ENCODE results near the gene DEPP1.

DEPP1 gene

GRCh38 chr10:44946205-44946604 is 32.4 kb downstream of the DEPP1 start:
- 90% methylated on average over 2 of the region's 2 CpGs for WGBS (ENCODE audit: insufficient coverage)
- peaks cover 13 to 31% (median 18%) of the 10 kb centered on the region in 4 experiments for H3K4me1 ChIP-seq (ENCODE audit: control extremely low read depth in 1 of 4, control insufficient read depth in 4 of 4, insufficient read depth in 4 of 4, low read length in 3 of 4)
- ChIA-PET POLR2A (no interaction called here), CTCF (interaction anchor here (1.2 to 9.2 kb wide), 5 partner anchors 11 to 45 kb away, joined by 3 to 70 read pairs (median 5); no protein-coding TSS in a partner anchor)
- no peak overlapping the region for H3K27ac ChIP-seq (ENCODE audit: insufficient read depth in 1 of 2, low read depth in 1 of 2, low read length in 2 of 2, poor library complexity in 1 of 2, severe bottlenecking in 2 of 2)
- no peaks in the 10 kb centered on the region for H3K36me3 ChIP-seq (ENCODE audit: control insufficient read depth in 4 of 4, insufficient read depth in 4 of 4, low read length in 3 of 4)
- H3K4me3 ChIP-seq (ENCODE audit: control insufficient read depth in 1 of 7, extremely low read depth in 1 of 7, insufficient read depth in 4 of 7, low read depth in 2 of 7, low read length in 6 of 7) = no peak overlapping the region
- H3K9me3 ChIP-seq (ENCODE audit: control extremely low read depth in 1 of 5, control insufficient read depth in 4 of 5, insufficient read depth in 2 of 5, low read depth in 1 of 5, low read length in 4 of 5) = peaks cover 0 to 17% (median 5%) of the 10 kb centered on the region in 5 experiments
- DNase-seq = peak in 1 of 3 donors; percentile 22
- no peaks in the 10 kb centered on the region for H3K27me3 ChIP-seq (replicated peaks in 2 of 5; ENCODE audit: control insufficient read depth in 4 of 5, insufficient read depth in 5 of 5, low read length in 4 of 5)

GRCh38 chr10:44944354-44944753 is 34.3 kb downstream of the DEPP1 start:
- ChIA-PET POLR2A (no interaction called here), CTCF (interaction anchor here (1.1 to 9.2 kb wide), 3 partner anchors 10 to 18 kb away, joined by 3 to 70 read pairs (median 3); no protein-coding TSS in a partner anchor)
- Histone ChIP-seq H3K36me3 (ENCODE audit: control insufficient read depth in 4 of 4, insufficient read depth in 4 of 4, low read length in 3 of 4) (no peaks in the 10 kb centered on the region), H3K27me3 (replicated peaks in 2 of 5; ENCODE audit: control insufficient read depth in 4 of 5, insufficient read depth in 5 of 5, low read length in 4 of 5) (no peaks in the 10 kb centered on the region), H3K9me3 (ENCODE audit: control extremely low read depth in 1 of 5, control insufficient read depth in 4 of 5, insufficient read depth in 2 of 5, low read depth in 1 of 5, low read length in 4 of 5) (peaks cover 0 to 17% (median 5%) of the 10 kb centered on the region in 5 experiments), H3K27ac (ENCODE audit: insufficient read depth in 1 of 2, low read depth in 1 of 2, low read length in 2 of 2, poor library complexity in 1 of 2, severe bottlenecking in 2 of 2) (no peak overlapping the region), H3K4me1 (ENCODE audit: control extremely low read depth in 1 of 4, control insufficient read depth in 4 of 4, insufficient read depth in 4 of 4, low read length in 3 of 4) (peaks cover 13 to 29% (median 17%) of the 10 kb centered on the region in 4 experiments), H3K4me3 (ENCODE audit: control insufficient read depth in 1 of 7, extremely low read depth in 1 of 7, insufficient read depth in 4 of 7, low read depth in 2 of 7, low read length in 6 of 7) (no peak overlapping the region)
- no CpG with 5 or more reads among the region's 1 CpG for WGBS (ENCODE audit: insufficient coverage)
- DNase-seq = peak in 1 of 3 donors; percentile 36

GRCh38 chr10:44939691-44940401 is 38.8 kb downstream of the DEPP1 start:
- 100% methylated on average over 2 of the region's 7 CpGs for WGBS (ENCODE audit: insufficient coverage)
- Histone ChIP-seq H3K4me1 (ENCODE audit: control extremely low read depth in 1 of 4, control insufficient read depth in 4 of 4, insufficient read depth in 4 of 4, low read length in 3 of 4) (peaks cover 5 to 22% (median 17%) of the 10 kb centered on the region in 4 experiments), H3K36me3 (ENCODE audit: control insufficient read depth in 4 of 4, insufficient read depth in 4 of 4, low read length in 3 of 4) (no peaks in the 10 kb centered on the region), H3K27me3 (replicated peaks in 2 of 5; ENCODE audit: control insufficient read depth in 4 of 5, insufficient read depth in 5 of 5, low read length in 4 of 5) (no peaks in the 10 kb centered on the region), H3K4me3 (ENCODE audit: control insufficient read depth in 1 of 7, extremely low read depth in 1 of 7, insufficient read depth in 4 of 7, low read depth in 2 of 7, low read length in 6 of 7) (no peak overlapping the region), H3K27ac (ENCODE audit: insufficient read depth in 1 of 2, low read depth in 1 of 2, low read length in 2 of 2, poor library complexity in 1 of 2, severe bottlenecking in 2 of 2) (no peak overlapping the region), H3K9me3 (ENCODE audit: control extremely low read depth in 1 of 5, control insufficient read depth in 4 of 5, insufficient read depth in 2 of 5, low read depth in 1 of 5, low read length in 4 of 5) (peaks cover 0 to 15% (median 4%) of the 10 kb centered on the region in 5 experiments)
- DNase-seq = peak in 1 of 3 donors; percentile 22
- ChIA-PET POLR2A (no interaction called here), CTCF (interaction anchor here (1.6 kb wide), 1 partner anchor 9 kb away, joined by 3 read pairs; no protein-coding TSS in a partner anchor)

- Histone ChIP-seq H3K27ac (ENCODE audit: insufficient read depth in 1 of 2, low read depth in 1 of 2, low read length in 2 of 2, poor library complexity in 1 of 2, severe bottlenecking in 2 of 2) (no peak overlapping the region), H3K4me3 (ENCODE audit: control insufficient read depth in 1 of 7, extremely low read depth in 1 of 7, insufficient read depth in 4 of 7, low read depth in 2 of 7, low read length in 6 of 7) (no peak overlapping the region), H3K36me3 (ENCODE audit: control insufficient read depth in 4 of 4, insufficient read depth in 4 of 4, low read length in 3 of 4) (no peaks in the 10 kb centered on the region), H3K4me1 (ENCODE audit: control extremely low read depth in 1 of 4, control insufficient read depth in 4 of 4, insufficient read depth in 4 of 4, low read length in 3 of 4) (peaks cover 5 to 22% (median 17%) of the 10 kb centered on the region in 4 experiments), H3K27me3 (replicated peaks in 2 of 5; ENCODE audit: control insufficient read depth in 4 of 5, insufficient read depth in 5 of 5, low read length in 4 of 5) (no peaks in the 10 kb centered on the region), H3K9me3 (ENCODE audit: control extremely low read depth in 1 of 5, control insufficient read depth in 4 of 5, insufficient read depth in 2 of 5, low read depth in 1 of 5, low read length in 4 of 5) (peaks cover 0 to 6% (median 3%) of the 10 kb centered on the region in 5 experiments)
- ChIA-PET POLR2A (no interaction called here), CTCF (no interaction called here)
- DNase-seq = no peak
- 87% methylated on average over 4 of the region's 7 CpGs for WGBS (ENCODE audit: insufficient coverage)
Measured at GRCh38 chr10:44938956-44939355, 39.7 kb downstream of the DEPP1 start.

GRCh38 chr10:44937196-44938005 is 41.2 kb downstream of the DEPP1 start:
- DNase-seq = no peak
- Histone ChIP-seq H3K9me3 (ENCODE audit: control extremely low read depth in 1 of 5, control insufficient read depth in 4 of 5, insufficient read depth in 2 of 5, low read depth in 1 of 5, low read length in 4 of 5) (peaks cover 0 to 5% (median 3%) of the 10 kb centered on the region in 5 experiments), H3K27ac (ENCODE audit: insufficient read depth in 1 of 2, low read depth in 1 of 2, low read length in 2 of 2, poor library complexity in 1 of 2, severe bottlenecking in 2 of 2) (no peak overlapping the region), H3K36me3 (ENCODE audit: control insufficient read depth in 4 of 4, insufficient read depth in 4 of 4, low read length in 3 of 4) (no peaks in the 10 kb centered on the region), H3K4me3 (ENCODE audit: control insufficient read depth in 1 of 7, extremely low read depth in 1 of 7, insufficient read depth in 4 of 7, low read depth in 2 of 7, low read length in 6 of 7) (no peak overlapping the region), H3K4me1 (ENCODE audit: control extremely low read depth in 1 of 4, control insufficient read depth in 4 of 4, insufficient read depth in 4 of 4, low read length in 3 of 4) (peaks cover 5 to 25% (median 23%) of the 10 kb centered on the region in 4 experiments), H3K27me3 (replicated peaks in 2 of 5; ENCODE audit: control insufficient read depth in 4 of 5, insufficient read depth in 5 of 5, low read length in 4 of 5) (no peaks in the 10 kb centered on the region)
- POLR2A ChIA-PET = interaction anchor here (0.6 to 0.8 kb wide), 2 partner anchors 38 to 57 kb away, joined by 3 to 7 read pairs; no protein-coding TSS in a partner anchor
- CTCF ChIA-PET = interaction anchor here (0.8 to 1.1 kb wide), 2 partner anchors 41 to 51 kb away, joined by 3 to 4 read pairs; partner anchors contain the start of gene DEPP1
- 97% methylated on average over 8 of the region's 9 CpGs for WGBS (ENCODE audit: insufficient coverage)

- CTCF ChIA-PET = interaction anchor here (1.1 to 6.0 kb wide), 4 partner anchors 10 to 55 kb away, joined by 3 to 84 read pairs (median 37); no protein-coding TSS in a partner anchor
- WGBS (ENCODE audit: insufficient coverage) = 73% methylated on average over 7 of the region's 7 CpGs
- peaks cover 5 to 25% (median 23%) of the 10 kb centered on the region in 4 experiments for H3K4me1 ChIP-seq (ENCODE audit: control extremely low read depth in 1 of 4, control insufficient read depth in 4 of 4, insufficient read depth in 4 of 4, low read length in 3 of 4)
- H3K36me3 ChIP-seq (ENCODE audit: control insufficient read depth in 4 of 4, insufficient read depth in 4 of 4, low read length in 3 of 4) = no peaks in the 10 kb centered on the region
- peaks cover 0 to 5% (median 3%) of the 10 kb centered on the region in 5 experiments for H3K9me3 ChIP-seq (ENCODE audit: control extremely low read depth in 1 of 5, control insufficient read depth in 4 of 5, insufficient read depth in 2 of 5, low read depth in 1 of 5, low read length in 4 of 5)
- DNase-seq = no peak
- no peak overlapping the region for H3K27ac ChIP-seq (ENCODE audit: insufficient read depth in 1 of 2, low read depth in 1 of 2, low read length in 2 of 2, poor library complexity in 1 of 2, severe bottlenecking in 2 of 2)
- H3K4me3 ChIP-seq (ENCODE audit: control insufficient read depth in 1 of 7, extremely low read depth in 1 of 7, insufficient read depth in 4 of 7, low read depth in 2 of 7, low read length in 6 of 7) = peak overlapping the region in 1 of 7 experiments; percentile 11
- no peaks in the 10 kb centered on the region for H3K27me3 ChIP-seq (replicated peaks in 2 of 5; ENCODE audit: control insufficient read depth in 4 of 5, insufficient read depth in 5 of 5, low read length in 4 of 5)
- POLR2A ChIA-PET = no interaction called here
Measured at GRCh38 chr10:44936314-44936975, 42.2 kb downstream of the DEPP1 start.
